ENCODE data around the gene TUBGCP2.

The TUBGCP2 gene

DNA sequence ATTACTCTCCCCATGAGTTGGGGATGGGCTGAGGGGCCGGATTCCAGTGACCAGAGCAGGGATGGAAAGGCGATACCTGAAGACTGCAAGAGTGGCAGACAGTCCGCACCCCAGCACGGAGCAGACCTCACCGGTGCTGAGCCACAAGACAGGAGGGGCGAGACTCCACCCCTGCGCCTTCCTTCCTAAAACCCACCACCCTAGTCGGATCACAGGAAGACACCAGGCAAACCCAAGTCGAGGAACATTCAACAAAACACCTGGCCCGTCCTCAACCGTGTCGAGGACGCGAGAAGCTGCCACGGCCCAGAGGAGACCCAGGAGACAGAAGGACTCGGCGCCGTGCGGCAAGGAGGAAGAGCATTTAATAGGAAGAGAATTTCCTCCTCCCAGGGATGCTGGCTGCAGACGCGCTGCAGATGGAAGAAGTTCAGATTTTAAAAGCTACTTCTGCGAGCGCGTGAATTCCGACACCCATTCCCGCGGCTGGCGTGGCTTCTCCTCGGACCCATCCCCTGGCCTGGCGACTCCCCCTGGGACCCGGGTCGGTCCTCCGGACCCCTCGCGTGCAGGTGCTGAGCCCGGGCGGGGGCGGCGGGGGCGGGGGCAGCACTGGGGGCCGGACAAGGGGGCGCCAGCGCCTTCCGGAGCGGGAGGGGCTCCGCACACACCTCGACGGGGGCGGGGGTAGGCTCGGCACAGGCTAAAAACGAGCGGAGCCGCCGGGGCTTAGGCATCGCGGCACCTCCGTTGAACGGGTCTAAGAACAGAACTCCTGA lies 79.2 kb downstream of the TUBGCP2 start:
- no peak for DNase-seq (ENCODE audit: low read depth, low spot score)

Measured in astrocyte of the hippocampus (primary cell).